Upper lobe of left lung (tissue), 6 donors: ENCODE data around the gene UBE4B. TPM values are rescaled to one million over a fixed set of nuclear protein-coding genes. Genes with fewer than 3 reads are reported as not detected.
"Not testable (repeated sequence)": the region's sequence is repeated elsewhere in the genome, so short reads cannot be mapped to it uniquely, and the experiment has no call there.

Experiments used
- ATAC-seq, 2 donors: fragments of 200-7000 bp; cut with Tn5 transposase; one replicate each; pipeline ENCODE4 v1.9.1; 2022; ENCODE audit warnings: mild to moderate bottlenecking in 2 of 2, moderate library complexity in 2 of 2; ENCODE audit not compliant: low FRiP score in 2 of 2
- DNase-seq, 2 donors: peaks; one replicate each; pipeline ENCODE4 v3.0.0-alpha.2; 2019 to 2020
- H3K27ac ChIP-seq, 4 donors: fragments of 200-600 bp; sonication (generic); one replicate each; pipeline ENCODE4 v1.5.1; 2016 to 2019
- H3K27me3 ChIP-seq, 4 donors: fragments of 200-600 bp; sonication (generic); one replicate each; pipeline ENCODE4 v1.5.1; 2017 to 2019
- H3K36me3 ChIP-seq, 4 donors: fragments of 200-600 bp; sonication (generic); one replicate each; pipeline ENCODE4 v1.5.1; 2016 to 2019
- H3K4me1 ChIP-seq, 4 donors: fragments of 200-600 bp; sonication (generic); one replicate each; pipeline ENCODE4 v1.5.1; 2018 to 2019
- H3K4me3 ChIP-seq, 4 donors: fragments of 200-600 bp; sonication (generic); one replicate each; pipeline ENCODE4 v1.5.1; 2017 to 2019; ENCODE audit warnings: mild to moderate bottlenecking in 2 of 4, moderate library complexity in 1 of 4
- H3K9me3 ChIP-seq, 4 donors: fragments of 200-600 bp; sonication (generic); one replicate each; pipeline ENCODE4 v1.5.1; 2018 to 2019
- CTCF ChIP-seq, 6 experiments: fragments of 450-650 bp in 4 of 6; fragments of 200-600 bp in 2 of 6; sonication (generic) in 2 of 6; IDR thresholded peaks; one replicate each; pipeline ENCODE4 v1.5.1; 2016 to 2019; ENCODE audit warnings: antibody characterized with exemption in 6 of 6
- EP300 ChIP-seq, 4 donors: sonication (generic); formaldehyde crosslinking; IDR thresholded peaks; one replicate each; pipeline ENCODE4 v1.5.1; 2017; ENCODE audit warnings: antibody characterized with exemption in 4 of 4, control low read depth in 2 of 4
- POLR2A ChIP-seq, 4 donors: fragments of 450-650 bp; IDR thresholded peaks; one replicate each; pipeline ENCODE4 v1.5.1; 2016 to 2017; ENCODE audit warnings: antibody characterized with exemption in 4 of 4, mild to moderate bottlenecking in 2 of 4
- POLR2AphosphoS5 ChIP-seq, 2 donors: sonication (generic); formaldehyde crosslinking; IDR thresholded peaks; one replicate each; pipeline ENCODE4 v1.5.1; 2017; ENCODE audit warnings: antibody characterized with exemption in 2 of 2
- WGBS, 2 donors: methylation state at CpG; one replicate each; pipeline ENCODE4 v1.1.5; 2017 to 2018; 5-methylcytosine and 5-hydroxymethylcytosine counted together
- total RNA-seq, 6 donors: library from RNA; depleted of rRNA in 4 of 6; stranded (reverse); fragments of >200 nt in 4 of 6; gene quantifications; one replicate each; pipeline versions ENCODE4 v1.1.0 to v1.2.1, GENCODE V29; 2016 to 2021
- donor health status: DM: no; HTN: no; CAD: no; lungs with moderate emphysema.
- donor health status: DM: no; HTN: yes; CAD: no; lungs with severe emphysema.

The UBE4B gene
- total RNA-seq, 6 donors from 2014 or later, result 24.5 to 83.8 (median 42.8) TPM

GRCh38 chr1:10217748-10218441 lies 185.1 kb downstream of the UBE4B start:
- 46 to 56% methylated on average over 5 of the region's 5 CpGs for WGBS, 2 donors
- TF ChIP-seq POLR2AphosphoS5 (IDR thresholded peaks at IDR 0.05) (no peak), CTCF (IDR thresholded peaks at IDR 0.05) (no peak)
- H3K27ac ChIP-seq, result peak overlapping the region in 2 of 4 donors; percentile 4 to 8
- H3K4me1 ChIP-seq, result peaks cover 32 to 60% (median 48%) of the 10 kb centered on the region in 4 donors
- peak in 1 of 2 donors; percentile 32 for ATAC-seq
- H3K27me3 ChIP-seq, result no peaks in the 10 kb centered on the region
- no peak overlapping the region for H3K4me3 ChIP-seq
- DNase-seq, result no peak
- no peaks in the 10 kb centered on the region for H3K36me3 ChIP-seq
- no peaks in the 10 kb centered on the region for H3K9me3 ChIP-seq

DNA sequence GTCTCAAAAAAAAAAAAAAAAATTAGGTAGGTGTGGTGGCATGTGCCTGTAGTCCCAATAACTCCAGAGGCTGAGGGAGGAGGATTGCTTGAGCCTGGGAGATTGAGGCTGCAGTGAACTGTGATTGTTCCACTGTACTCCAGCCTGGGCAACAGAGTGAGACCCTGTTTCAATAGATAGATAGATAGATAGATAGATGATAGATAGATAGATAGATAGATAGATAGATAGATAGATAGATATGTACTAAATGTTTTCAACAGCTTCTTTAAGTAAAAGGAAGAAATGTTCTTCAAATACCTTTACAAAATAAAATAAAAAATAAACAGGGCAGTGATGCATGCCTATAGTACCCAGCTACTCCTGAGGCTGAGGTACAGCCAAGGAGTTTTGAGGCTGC lies 187.4 kb downstream of the UBE4B start:
- Histone ChIP-seq H3K4me1 (peaks cover 32 to 46% (median 40%) of the 10 kb centered on the region in 4 donors), H3K27ac (no peak overlapping the region), H3K9me3 (no peaks in the 10 kb centered on the region), H3K27me3 (no peaks in the 10 kb centered on the region), H3K4me3 (no peak overlapping the region), H3K36me3 (no peaks in the 10 kb centered on the region)
- no peak for DNase-seq
- TF ChIP-seq POLR2A (IDR thresholded peaks at IDR 0.05), result no peak
- no peak for TF ChIP-seq EP300 (IDR thresholded peaks at IDR 0.05)
- no peak for TF ChIP-seq POLR2AphosphoS5 (IDR thresholded peaks at IDR 0.05)
- TF ChIP-seq CTCF (IDR thresholded peaks at IDR 0.05), result no peak
- no peak for ATAC-seq

- not testable (repeated sequence) for H3K4me3 ChIP-seq, H3K9me3 ChIP-seq, DNase-seq, H3K27me3 ChIP-seq, H3K36me3 ChIP-seq, H3K27ac ChIP-seq, ATAC-seq
- H3K4me1 ChIP-seq, result peaks cover 32 to 43% (median 41%) of the 10 kb centered on the region in 4 donors
- 92 to 94% methylated on average over 6 of the region's 6 CpGs for WGBS, 2 donors
These were observed 187.9 kb downstream of the UBE4B start for GRCh38 chr1:10220657-10221056.

GRCh38 chr1:10225573-10225972 lies 192.8 kb downstream of the UBE4B start:
- DNase-seq (no peak), ATAC-seq (no peak)
- peaks cover 0 to 20% (median 11%) of the 10 kb centered on the region in 4 donors for H3K4me1 ChIP-seq
- H3K9me3 ChIP-seq, result no peaks in the 10 kb centered on the region
- H3K4me3 ChIP-seq, result no peak overlapping the region
- peak overlapping the region in 1 of 4 donors; percentile 0 for H3K27ac ChIP-seq
- no peaks in the 10 kb centered on the region for H3K27me3 ChIP-seq
- no peak for TF ChIP-seq EP300 (IDR thresholded peaks at IDR 0.05)
- TF ChIP-seq POLR2AphosphoS5 (IDR thresholded peaks at IDR 0.05), result no peak
- TF ChIP-seq POLR2A (IDR thresholded peaks at IDR 0.05), result no peak
- no peak for TF ChIP-seq CTCF (IDR thresholded peaks at IDR 0.05)
- H3K36me3 ChIP-seq, result no peaks in the 10 kb centered on the region
- 73 to 79% methylated on average over 1 of the region's 1 CpG for WGBS, 2 donors

GRCh38 chr1:10228528-10228927 lies 195.8 kb downstream of the UBE4B start:
- Histone ChIP-seq H3K4me1 (peaks cover 0 to 20% (median 11%) of the 10 kb centered on the region in 4 donors), H3K36me3 (peaks cover 0 to 5% (median 0%) of the 10 kb centered on the region in 4 donors), H3K4me3 (no peak overlapping the region), H3K27ac (no peak overlapping the region), H3K9me3 (no peaks in the 10 kb centered on the region), H3K27me3 (no peaks in the 10 kb centered on the region)
- no peak for TF ChIP-seq EP300 (IDR thresholded peaks at IDR 0.05)
- no peak for TF ChIP-seq POLR2A (IDR thresholded peaks at IDR 0.05)
- no peak for TF ChIP-seq POLR2AphosphoS5 (IDR thresholded peaks at IDR 0.05)
- TF ChIP-seq CTCF (IDR thresholded peaks at IDR 0.05), result no peak
- ATAC-seq (no peak), DNase-seq (no peak)
- 79 to 89% methylated on average over 2 of the region's 2 CpGs for WGBS, 2 donors
